Stimulated activated CD8-positive, alpha-beta memory T cell treated with anti-CD3 and anti-CD28 coated beads, Interleukin-15, amount 100 ng/mL, for 24 hours (primary cell): Measurements from ENCODE around the gene ENOPH1.
"Not testable (repeated sequence)": the region's sequence is repeated elsewhere in the genome, so short reads cannot be mapped to it uniquely, and the experiment has no call there.

Experiments used
- DNase-seq: peaks from one replicate; pipeline ENCODE4 v3.0.0-alpha.2; 2020; ENCODE audit warnings: low read depth

The ENOPH1 gene

GRCh38 chr4:82469791-82470345, 39.5 kb downstream of the ENOPH1 start:
- DNase-seq, result no peak

GRCh38 chr4:82473080-82473479, 42.7 kb downstream of the ENOPH1 start:
- DNase-seq, result not testable (repeated sequence)

GRCh38 chr4:82473621-82474164, 43.3 kb downstream of the ENOPH1 start:
- no peak for DNase-seq

GRCh38 chr4:82475931-82476330, 45.5 kb downstream of the ENOPH1 start:
- not testable (repeated sequence) for DNase-seq

GRCh38 chr4:82477469-82477868, 47.1 kb downstream of the ENOPH1 start:
- DNase-seq, result not testable (repeated sequence)

GRCh38 chr4:82479562-82479961, 49.2 kb downstream of the ENOPH1 start:
- no peak for DNase-seq

GRCh38 chr4:82480771-82481505, 50.5 kb downstream of the ENOPH1 start:
- DNase-seq, result no peak

- no peak for DNase-seq
Measured at GRCh38 chr4:82481506-82481840, 51.1 kb downstream of the ENOPH1 start.

- no peak for DNase-seq
Measured at GRCh38 chr4:82482387-82482786, 52.0 kb downstream of the ENOPH1 start.

- DNase-seq, result no peak
Measured at GRCh38 chr4:82484996-82485783, 54.8 kb downstream of the ENOPH1 start.

- DNase-seq, result no peak
Measured at GRCh38 chr4:82489076-82489475, 58.7 kb downstream of the ENOPH1 start.

GRCh38 chr4:82489987-82490386, 59.6 kb downstream of the ENOPH1 start:
- no peak for DNase-seq

GRCh38 chr4:82491251-82491960, 61.0 kb downstream of the ENOPH1 start:
- no peak for DNase-seq

GRCh38 chr4:82493721-82494425, 63.5 kb downstream of the ENOPH1 start:
- DNase-seq, result no peak

GRCh38 chr4:82495666-82496065, 65.3 kb downstream of the ENOPH1 start:
- no peak for DNase-seq

- DNase-seq, result no peak
Measured at GRCh38 chr4:82496349-82496748, 66.0 kb downstream of the ENOPH1 start.

- no peak for DNase-seq
Measured at GRCh38 chr4:82499738-82500434, 69.5 kb downstream of the ENOPH1 start.

GRCh38 chr4:82500435-82501153, 70.2 kb downstream of the ENOPH1 start:
- no peak for DNase-seq

- no peak for DNase-seq
Measured at GRCh38 chr4:82501154-82501442, 70.7 kb downstream of the ENOPH1 start.

GRCh38 chr4:82508011-82508410, 77.6 kb downstream of the ENOPH1 start:
- DNase-seq, result no peak
